Ishikawa (cell line): Measurements from ENCODE around the gene FOXA1.

Experiments
- CEBPB ChIP-seq: IDR thresholded peaks from 2 replicates; pipeline ENCODE4 v1.6.1; 2012
- CREB1 ChIP-seq: IDR thresholded peaks from 2 replicates; pipeline ENCODE4 v1.6.1; 2012; ENCODE audit warnings: low read depth
- EGR1 ChIP-seq: IDR thresholded peaks from 2 replicates; pipeline ENCODE4 v1.6.1; 2012
- EP300 ChIP-seq: IDR thresholded peaks from 2 replicates; pipeline ENCODE4 v1.6.1; 2012; ENCODE audit warnings: borderline replicate concordance
- FOXM1 ChIP-seq: IDR thresholded peaks from 2 replicates; pipeline ENCODE4 v1.6.1; 2012; ENCODE audit warnings: low read depth, borderline replicate concordance
- NFIC ChIP-seq: IDR thresholded peaks from 2 replicates; pipeline ENCODE4 v1.6.1; 2012
- RAD21 ChIP-seq: IDR thresholded peaks from 2 replicates; pipeline ENCODE4 v1.6.1; 2012; ENCODE audit warnings: low read depth
- TAF1 ChIP-seq: IDR thresholded peaks from 2 replicates; pipeline ENCODE4 v1.6.1; 2012; ENCODE audit warnings: low read depth, mild to moderate bottlenecking
- TCF12 ChIP-seq: IDR thresholded peaks from 2 replicates; pipeline ENCODE4 v1.6.1; 2012; ENCODE audit warnings: low read depth
- TEAD4 ChIP-seq: IDR thresholded peaks from 2 replicates; pipeline ENCODE4 v1.6.1; 2012
- YY1 ChIP-seq: IDR thresholded peaks from 2 replicates; pipeline ENCODE4 v1.6.1; 2012; ENCODE audit warnings: low read depth
- ZBTB7A ChIP-seq: IDR thresholded peaks from 2 replicates; pipeline ENCODE4 v1.6.1; 2012; ENCODE audit warnings: low read depth
- TF ChIP-seq, protein P1 (sequence below): IDR thresholded peaks from 2 replicates; pipeline ENCODE4 v1.6.1; 2012
- TF ChIP-seq, protein P2 (sequence below): IDR thresholded peaks from 2 replicates; pipeline ENCODE4 v1.6.1; 2012
- TF ChIP-seq, protein P3 (sequence below): IDR thresholded peaks from 2 replicates; pipeline ENCODE4 v1.6.1; 2012; ENCODE audit warnings: low read depth, mild to moderate bottlenecking

FOXA1 gene

DNA sequence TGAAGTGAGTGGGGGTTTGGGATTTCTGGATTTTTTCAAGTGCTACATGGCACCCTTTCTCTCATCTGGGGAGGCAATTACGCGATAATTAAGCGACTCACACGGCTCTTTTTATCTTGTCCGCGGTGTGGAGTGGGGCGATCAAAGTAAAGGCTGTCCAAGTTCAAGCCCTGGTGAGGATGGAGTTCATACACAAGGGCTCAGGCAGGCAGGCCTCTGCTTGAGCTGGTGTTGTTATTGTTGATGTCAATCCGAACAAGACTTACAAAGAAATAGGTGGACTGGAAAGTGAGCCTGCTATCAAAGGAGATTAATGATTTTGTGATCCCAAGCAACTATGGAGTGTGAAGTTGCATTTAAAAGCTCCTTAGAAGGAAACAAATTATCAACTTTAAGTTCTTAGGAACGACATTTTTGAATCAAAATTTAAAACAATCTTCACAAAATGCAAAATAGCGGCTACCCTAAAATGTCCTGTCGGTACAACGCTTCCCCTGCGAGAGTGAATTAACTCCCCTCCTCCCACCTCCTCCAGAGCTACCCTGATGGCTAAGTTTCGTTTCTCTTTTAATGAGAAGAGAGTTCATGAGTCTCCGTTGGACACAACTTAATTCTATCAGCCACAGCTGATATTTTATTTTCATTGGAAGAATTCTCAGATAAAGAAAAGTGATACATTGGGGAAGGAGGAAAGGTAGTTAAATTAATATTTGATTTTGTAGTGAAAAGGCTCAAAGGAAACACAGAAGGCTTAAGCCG, 5.9 kb downstream of the FOXA1 start:
- TF ChIP-seq TEAD4, result no peak
- no peak for TF ChIP-seq CEBPB
- no peak for TF ChIP-seq EGR1
- no peak for TF ChIP-seq CREB1
- TF ChIP-seq, protein P1, sequence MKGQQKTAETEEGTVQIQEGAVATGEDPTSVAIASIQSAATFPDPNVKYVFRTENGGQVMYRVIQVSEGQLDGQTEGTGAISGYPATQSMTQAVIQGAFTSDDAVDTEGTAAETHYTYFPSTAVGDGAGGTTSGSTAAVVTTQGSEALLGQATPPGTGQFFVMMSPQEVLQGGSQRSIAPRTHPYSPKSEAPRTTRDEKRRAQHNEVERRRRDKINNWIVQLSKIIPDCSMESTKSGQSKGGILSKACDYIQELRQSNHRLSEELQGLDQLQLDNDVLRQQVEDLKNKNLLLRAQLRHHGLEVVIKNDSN, result no peak
- TF ChIP-seq YY1, result no peak
- TF ChIP-seq, protein P2, sequence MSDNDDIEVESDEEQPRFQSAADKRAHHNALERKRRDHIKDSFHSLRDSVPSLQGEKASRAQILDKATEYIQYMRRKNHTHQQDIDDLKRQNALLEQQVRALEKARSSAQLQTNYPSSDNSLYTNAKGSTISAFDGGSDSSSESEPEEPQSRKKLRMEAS, result no peak
- no peak for TF ChIP-seq RAD21

DNA sequence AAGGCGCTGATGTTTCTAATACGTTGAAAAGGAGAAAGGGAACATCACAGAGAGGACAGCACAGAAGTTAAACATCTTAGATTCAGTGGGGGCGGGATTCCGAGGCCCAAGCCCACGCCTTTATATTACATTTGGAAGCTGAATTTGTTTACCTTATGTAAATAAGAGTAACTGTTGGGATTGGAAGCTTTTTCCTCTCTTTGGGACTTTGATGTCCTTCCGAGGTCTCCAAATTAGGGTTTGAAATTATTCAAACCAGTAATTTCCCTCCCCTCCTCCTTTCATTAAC, 6.4 kb downstream of the FOXA1 start:
- TF ChIP-seq TAF1 (no peak), FOXM1 (no peak), ZBTB7A (no peak), TEAD4 (no peak), NFIC (no peak), EP300 (no peak), CREB1 (no peak), RAD21 (no peak)
- TF ChIP-seq, protein P3, sequence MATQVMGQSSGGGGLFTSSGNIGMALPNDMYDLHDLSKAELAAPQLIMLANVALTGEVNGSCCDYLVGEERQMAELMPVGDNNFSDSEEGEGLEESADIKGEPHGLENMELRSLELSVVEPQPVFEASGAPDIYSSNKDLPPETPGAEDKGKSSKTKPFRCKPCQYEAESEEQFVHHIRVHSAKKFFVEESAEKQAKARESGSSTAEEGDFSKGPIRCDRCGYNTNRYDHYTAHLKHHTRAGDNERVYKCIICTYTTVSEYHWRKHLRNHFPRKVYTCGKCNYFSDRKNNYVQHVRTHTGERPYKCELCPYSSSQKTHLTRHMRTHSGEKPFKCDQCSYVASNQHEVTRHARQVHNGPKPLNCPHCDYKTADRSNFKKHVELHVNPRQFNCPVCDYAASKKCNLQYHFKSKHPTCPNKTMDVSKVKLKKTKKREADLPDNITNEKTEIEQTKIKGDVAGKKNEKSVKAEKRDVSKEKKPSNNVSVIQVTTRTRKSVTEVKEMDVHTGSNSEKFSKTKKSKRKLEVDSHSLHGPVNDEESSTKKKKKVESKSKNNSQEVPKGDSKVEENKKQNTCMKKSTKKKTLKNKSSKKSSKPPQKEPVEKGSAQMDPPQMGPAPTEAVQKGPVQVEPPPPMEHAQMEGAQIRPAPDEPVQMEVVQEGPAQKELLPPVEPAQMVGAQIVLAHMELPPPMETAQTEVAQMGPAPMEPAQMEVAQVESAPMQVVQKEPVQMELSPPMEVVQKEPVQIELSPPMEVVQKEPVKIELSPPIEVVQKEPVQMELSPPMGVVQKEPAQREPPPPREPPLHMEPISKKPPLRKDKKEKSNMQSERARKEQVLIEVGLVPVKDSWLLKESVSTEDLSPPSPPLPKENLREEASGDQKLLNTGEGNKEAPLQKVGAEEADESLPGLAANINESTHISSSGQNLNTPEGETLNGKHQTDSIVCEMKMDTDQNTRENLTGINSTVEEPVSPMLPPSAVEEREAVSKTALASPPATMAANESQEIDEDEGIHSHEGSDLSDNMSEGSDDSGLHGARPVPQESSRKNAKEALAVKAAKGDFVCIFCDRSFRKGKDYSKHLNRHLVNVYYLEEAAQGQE, result no peak
- TF ChIP-seq, protein P1, result no peak

DNA sequence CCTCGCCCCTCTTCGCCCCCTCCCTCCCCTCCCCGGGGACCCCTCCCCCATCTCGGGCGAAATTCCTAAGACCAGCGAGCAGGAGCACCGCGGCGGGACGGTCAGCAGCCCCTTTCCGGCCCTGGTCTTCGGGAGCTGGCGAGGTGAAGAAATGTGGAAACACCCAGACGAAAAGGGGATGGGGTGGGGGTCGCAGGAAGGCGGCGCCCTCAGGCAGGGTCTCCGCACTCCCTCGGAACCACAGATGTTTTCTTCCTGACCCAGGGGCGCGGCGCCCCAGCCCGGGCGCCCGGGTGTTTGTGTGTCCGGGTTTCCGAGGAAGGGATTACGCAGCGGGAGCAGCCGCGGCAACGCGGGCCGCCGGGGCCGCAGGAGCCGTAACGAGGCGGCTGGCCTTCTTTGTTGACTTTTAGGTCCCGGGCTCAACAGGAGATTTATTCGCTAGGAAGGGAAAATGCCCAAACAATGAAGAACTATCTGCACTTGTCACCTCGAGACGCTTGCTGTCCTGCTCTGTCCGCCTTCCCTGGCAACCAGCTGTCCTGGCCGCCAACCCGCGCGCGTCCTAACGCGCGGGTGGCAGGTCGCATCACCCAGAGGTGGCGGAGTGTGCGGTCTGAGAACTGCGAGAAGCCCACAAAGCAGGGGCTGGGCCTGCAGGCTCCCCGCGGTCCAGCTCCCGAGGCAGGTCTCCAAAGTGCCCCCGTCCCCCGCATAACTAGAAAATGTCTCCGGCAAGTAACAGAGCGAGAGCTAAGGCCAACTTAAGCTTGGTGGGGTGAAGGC, 7.0 kb downstream of the FOXA1 start:
- TF ChIP-seq EGR1 (no peak), ZBTB7A (peak; percentile 78; the same call in 1 of the 2 replicates)
- TF ChIP-seq, protein P2, result no peak

DNA sequence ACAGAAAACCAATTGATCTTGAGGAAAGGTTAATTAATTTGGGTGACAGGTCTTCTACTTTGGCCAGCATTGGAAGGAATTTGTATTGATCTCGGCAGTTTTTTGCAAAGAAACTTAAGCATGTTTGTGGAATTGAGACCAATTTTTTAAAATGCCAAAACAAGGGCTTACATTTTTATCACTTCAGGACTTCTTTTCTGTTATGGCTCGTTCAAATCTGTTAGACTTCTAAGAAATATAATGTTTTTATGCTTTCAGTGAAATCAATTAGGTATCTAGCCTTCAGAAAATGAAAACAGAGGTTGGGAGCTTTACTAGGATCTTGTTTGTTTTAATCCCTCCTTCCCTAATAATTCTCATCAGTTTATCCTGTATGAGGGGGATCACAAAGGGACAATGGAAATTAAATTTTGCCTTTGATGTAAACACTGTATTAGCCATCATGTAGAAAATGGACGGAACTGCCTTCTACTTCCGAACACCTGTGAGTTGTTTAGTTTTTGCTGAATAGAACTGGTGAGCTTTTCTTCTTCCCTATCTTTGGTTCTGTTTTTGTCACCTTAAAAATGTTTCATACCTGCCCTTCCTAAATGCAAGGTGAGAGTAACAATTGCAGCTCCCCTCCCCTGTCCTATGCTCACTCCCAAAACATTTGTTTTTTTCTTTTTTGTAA, 7.8 kb downstream of the FOXA1 start:
- TF ChIP-seq TCF12 (no peak), TEAD4 (no peak), NFIC (no peak), RAD21 (no peak), ZBTB7A (no peak), YY1 (no peak), EGR1 (no peak), FOXM1 (no peak), TAF1 (no peak), EP300 (no peak), CREB1 (no peak), CEBPB (no peak)
- TF ChIP-seq, protein P3, result no peak
- TF ChIP-seq, protein P1, result no peak
- TF ChIP-seq, protein P2, result no peak

DNA sequence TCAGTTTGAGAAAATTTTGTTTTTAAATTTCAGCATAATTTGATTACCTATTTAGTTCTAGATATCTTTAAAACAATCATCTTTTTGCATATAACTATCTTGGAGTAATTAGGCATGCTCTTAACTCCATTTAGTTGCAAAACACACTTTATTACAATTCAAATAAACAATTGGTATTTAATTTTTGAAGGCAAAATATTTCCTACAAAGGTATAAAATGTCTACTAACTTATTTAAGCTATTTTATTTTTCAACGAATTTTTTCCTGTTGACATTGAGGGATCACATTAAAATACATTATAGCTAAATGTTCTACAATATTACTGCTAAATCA, 8.3 kb downstream of the FOXA1 start:
- TF ChIP-seq RAD21 (no peak), YY1 (no peak)
- TF ChIP-seq, protein P1, result no peak
- TF ChIP-seq, protein P2, result no peak
